HCT116 (cell line): ENCODE results near the gene ADK. TPM values are rescaled to one million over a fixed set of nuclear protein-coding genes. Genes with fewer than 3 reads are reported as not detected.

Experiments used
- ATAC-seq: fragments of 200-7000 bp; cut with Tn5 transposase; 2 replicates; pipeline ENCODE4 v1.9.1; 2020; ENCODE audit warnings: mild to moderate bottlenecking, moderate library complexity
- BruUV-seq: library from RNA; stranded (reverse); fragments of 400-500 nt; replicated peaks from 2 replicates; lab custom pipeline; 2021; lab: Mats Ljungman, UMichigan
- CTCF ChIA-PET: fragments of 300-600 bp; sonication (Branson Sonifier 250); formaldehyde crosslinking; loops from one replicate; lab custom pipeline; 2021; ENCODE audit warnings: antibody characterized with exemption; lab: Charles Lee
- POLR2A ChIA-PET: fragments of 300-600, 350-600 bp; sonication (Branson Sonifier 250); formaldehyde crosslinking; loops from one replicate; lab custom pipeline; 2021; ENCODE audit warnings: antibody characterized with exemption; lab: Charles Lee
- RAD21 ChIA-PET, 2 experiments: fragments of 300-600 bp; sonication (Branson Sonifier 250); formaldehyde crosslinking; loops; one replicate each; lab custom pipeline; 2023; ENCODE audit warnings: low total read pairs in 2 of 2; ENCODE audit not compliant: uncharacterized antibody in 2 of 2, unreplicated experiment in 2 of 2, low non-redundant PET in 1 of 2; lab: Charles Lee
- DNase-seq: peaks from one replicate; pipeline ENCODE4 v3.0.0-alpha.2; 2010; ENCODE audit warnings: low read depth, low spot score
- H2AFZ ChIP-seq: fragments of 200-600 bp; shearing (Covaris generic), sonication (generic); 2 replicates; pipeline ENCODE4 v1.6.1; 2017; ENCODE audit warnings: low read depth, mixed run types, mixed read lengths, antibody characterized with exemption, low read length; ENCODE audit not compliant: poor library complexity, severe bottlenecking
- H3K27ac ChIP-seq: 2 replicates; pipeline ENCODE4 v1.5.1; 2012; ENCODE audit warnings: low read depth, low read length
- H3K27me3 ChIP-seq: fragments of 200-600 bp; sonication (generic); 2 replicates; pipeline ENCODE4 v1.6.1; 2016; ENCODE audit warnings: mixed run types, low read length, mixed read lengths; ENCODE audit not compliant: insufficient read depth
- H3K36me3 ChIP-seq, 2 experiments: fragments of 200-500 bp in 1 of 2; fragments of 200-600 bp in 1 of 2; sonication (Bioruptor generic) in 1 of 2; sonication (generic) in 1 of 2; 2 replicates each; pipeline versions ENCODE4 v1.5.1 to v1.6.1; 2014 to 2016; ENCODE audit warnings: low read length in 2 of 2, inconsistent platforms in 1 of 2, mixed read lengths in 1 of 2, mixed run types in 1 of 2; ENCODE audit not compliant: insufficient read depth in 2 of 2, control insufficient read depth in 1 of 2
- H3K4me1 ChIP-seq, 2 experiments: fragments of 200-600 bp in 1 of 2; sonication (generic) in 1 of 2; 2 replicates each; pipeline versions ENCODE4 v1.5.1 to v1.6.1; 2012 to 2017; ENCODE audit warnings: low read length in 2 of 2, inconsistent platforms in 1 of 2, mild to moderate bottlenecking in 1 of 2, mixed read lengths in 1 of 2, mixed run types in 1 of 2, moderate library complexity in 1 of 2; ENCODE audit not compliant: insufficient read depth in 2 of 2, control insufficient read depth in 1 of 2
- H3K4me2 ChIP-seq: fragments of 200-600 bp; sonication (generic); 2 replicates; pipeline ENCODE4 v1.6.1; 2017; ENCODE audit warnings: mixed run types, low read length, mixed read lengths
- H3K4me3 ChIP-seq, 2 experiments: fragments of 200-600 bp in 1 of 2; sonication (generic) in 1 of 2; replicated peaks in 1 of 2; 2 replicates each; pipeline ENCODE4 v1.5.1; 2011 to 2016; ENCODE audit warnings: low read length in 2 of 2, control low read depth in 1 of 2, low read depth in 1 of 2, mild to moderate bottlenecking in 1 of 2, mixed read lengths in 1 of 2, mixed run types in 1 of 2
- H3K79me2 ChIP-seq: fragments of 200-600 bp; sonication (generic); 2 replicates; pipeline ENCODE4 v1.6.1; 2017; ENCODE audit warnings: mild to moderate bottlenecking, mixed run types, low read length, moderate library complexity, mixed read lengths; ENCODE audit not compliant: insufficient read depth
- H3K9ac ChIP-seq: fragments of 200-600 bp; sonication (generic); 2 replicates; pipeline ENCODE4 v1.6.1; 2016; ENCODE audit warnings: low read length, mixed read lengths
- H3K9me2 ChIP-seq: fragments of 200-600 bp; sonication (generic), shearing (Covaris generic); 2 replicates; pipeline ENCODE4 v1.6.1; 2017; ENCODE audit warnings: mixed run types, mild to moderate bottlenecking, moderate library complexity; ENCODE audit not compliant: insufficient read depth
- H3K9me3 ChIP-seq, 2 experiments: fragments of 200-500 bp in 1 of 2; fragments of 200-600 bp in 1 of 2; sonication (Bioruptor generic) in 1 of 2; sonication (generic) in 1 of 2; 2 replicates each; pipeline ENCODE4 v1.6.1; 2014 to 2017; ENCODE audit warnings: low read length in 2 of 2, mixed read lengths in 2 of 2, inconsistent platforms in 1 of 2, low read depth in 1 of 2, mild to moderate bottlenecking in 1 of 2, mixed run types in 1 of 2, moderate library complexity in 1 of 2; ENCODE audit not compliant: control insufficient read depth in 1 of 2, insufficient read depth in 1 of 2
- H4K20me1 ChIP-seq: fragments of 200-600 bp; sonication (generic), shearing (Covaris generic); 2 replicates; pipeline ENCODE4 v1.6.1; 2017; ENCODE audit warnings: mixed run types, mild to moderate bottlenecking, moderate library complexity; ENCODE audit not compliant: insufficient read depth
- ELF1 ChIP-seq: IDR thresholded peaks from 2 replicates; pipeline ENCODE4 v1.6.1; 2012; ENCODE audit warnings: low read depth, borderline replicate concordance
- EZH2 ChIP-seq: fragments of 200-600 bp; sonication (generic); IDR thresholded peaks from 2 replicates; pipeline ENCODE4 v1.6.1; 2017; ENCODE audit warnings: antibody characterized with exemption, mixed run types
- FOSL1 ChIP-seq: IDR thresholded peaks from 2 replicates; pipeline ENCODE4 v1.6.1; 2012; ENCODE audit warnings: low read depth
- POLR2A ChIP-seq: IDR thresholded peaks from 2 replicates; pipeline ENCODE4 v1.7.0; 2011; ENCODE audit warnings: borderline replicate concordance; ENCODE audit not compliant: insufficient read depth, insufficient read length; ENCODE audit errors: extremely low read depth
- POLR2AphosphoS5 ChIP-seq: IDR thresholded peaks from 2 replicates; pipeline ENCODE4 v1.6.1; 2011; ENCODE audit warnings: mild to moderate bottlenecking, low read depth, low read length, moderate library complexity
- RAD21 ChIP-seq: IDR thresholded peaks from 2 replicates; pipeline ENCODE4 v1.6.1; 2012; ENCODE audit warnings: low read depth, mild to moderate bottlenecking
- SIN3A ChIP-seq: IDR thresholded peaks from 2 replicates; pipeline ENCODE4 v1.6.1; 2012; ENCODE audit warnings: low read depth
- SP1 ChIP-seq: IDR thresholded peaks from 2 replicates; pipeline ENCODE4 v1.6.1; 2012; ENCODE audit warnings: low read depth
- SRF ChIP-seq: IDR thresholded peaks from 2 replicates; pipeline ENCODE4 v1.6.1; 2012; ENCODE audit warnings: low read depth
- YY1 ChIP-seq: IDR thresholded peaks from 2 replicates; pipeline ENCODE4 v1.6.1; 2011; ENCODE audit warnings: low read length, low read depth, moderate library complexity, mild to moderate bottlenecking; ENCODE audit not compliant: insufficient replicate concordance; ENCODE audit errors: extremely low read depth
- ZFX ChIP-seq: fragments of 450-650 bp; IDR thresholded peaks from 2 replicates; pipeline ENCODE4 v1.6.1; 2017
- ZNF274 ChIP-seq: fragments of 200-500 bp; sonication (Bioruptor generic); IDR thresholded peaks from 2 replicates; pipeline ENCODE4 v1.6.1; 2014; ENCODE audit warnings: mild to moderate bottlenecking, low read depth, low read length, inconsistent platforms
- intact Hi-C: fragments of 100-400 bp; cut with micrococcal nuclease; formaldehyde crosslinking; loops from 2 replicates; pipeline ENCODE4 v1.10.0; 2022
- total RNA-seq: library from RNA; stranded (reverse); gene quantifications from one replicate; pipeline ENCODE4 v1.2.1, GENCODE V29; 2021; ENCODE audit not compliant: unreplicated experiment
- TF ChIP-seq, protein P1 (sequence below): IDR thresholded peaks from 2 replicates; pipeline ENCODE4 v1.6.1; 2012
- TF ChIP-seq, protein P2 (sequence below), 3 experiments: fragments of 200-600 bp in 1 of 3; sonication (generic) in 1 of 3; IDR thresholded peaks in 2 of 3; conservative IDR thresholded peaks in 1 of 3; 2 replicates each; pipeline ENCODE4 v1.5.1; 2012 to 2017; ENCODE audit warnings: low read depth in 2 of 3, low read length in 2 of 3, antibody characterized with exemption in 1 of 3, borderline replicate concordance in 1 of 3, control low read depth in 1 of 3, mild to moderate bottlenecking in 1 of 3, mixed read lengths in 1 of 3, mixed run types in 1 of 3, moderate library complexity in 1 of 3; ENCODE audit not compliant: insufficient read depth in 1 of 3
- TF ChIP-seq, protein P3 (sequence below): IDR thresholded peaks from 2 replicates; pipeline ENCODE4 v1.6.1; 2011; ENCODE audit warnings: mild to moderate bottlenecking, low read length, moderate library complexity; ENCODE audit not compliant: insufficient replicate concordance; ENCODE audit errors: extremely low read depth

ADK gene
- total RNA-seq, 1 experiment from 2014 or later, result 55.0 TPM

DNA sequence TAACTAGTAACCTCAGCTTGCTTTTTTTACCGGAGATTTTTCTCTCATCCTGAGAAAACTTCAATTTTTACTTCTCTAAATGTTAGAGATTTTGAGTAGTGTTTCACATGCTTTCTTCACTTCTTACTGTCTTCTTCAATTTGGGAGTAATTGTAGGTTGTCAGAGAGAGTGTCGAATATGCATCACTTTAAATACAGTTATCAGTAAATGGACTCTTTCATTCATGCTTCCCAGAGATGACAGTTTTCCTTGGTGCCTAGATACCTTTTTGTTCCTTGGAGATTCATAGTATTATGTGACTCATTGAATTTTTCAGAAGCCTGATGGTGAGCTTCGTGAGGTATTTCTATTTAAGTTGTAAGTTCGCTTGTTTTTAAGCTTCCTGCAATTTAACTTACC is 169.7 kb downstream of the ADK start:
- H3K4me1 ChIP-seq, result no peaks in the 10 kb centered on the region
- H3K27me3 ChIP-seq, result no peaks in the 10 kb centered on the region
- DNase-seq (no peak), ATAC-seq (no peak)
- H3K4me2 ChIP-seq, result no peak overlapping the region
- intact Hi-C loops, result no loop called here
- H3K9me3 ChIP-seq, result peaks cover 0 to 9% of the 10 kb centered on the region in 2 experiments; a peak in 1 of 4 replicates
- 0 out of 2 replicates have a peak, but pooled peaks cover 2% of the 10 kb centered on the region for H3K79me2 ChIP-seq
- H3K4me3 ChIP-seq, result no peak overlapping the region
- no peak overlapping the region for H3K27ac ChIP-seq
- CTCF ChIA-PET, result no interaction called here
- TF ChIP-seq RAD21 (no peak), POLR2AphosphoS5 (no peak), ELF1 (no peak), YY1 (no peak), SIN3A (no peak), SP1 (no peak), EZH2 (no peak), SRF (no peak), FOSL1 (no peak), ZNF274 (no peak), ZFX (no peak), POLR2A (no peak)
- TF ChIP-seq, protein P1, sequence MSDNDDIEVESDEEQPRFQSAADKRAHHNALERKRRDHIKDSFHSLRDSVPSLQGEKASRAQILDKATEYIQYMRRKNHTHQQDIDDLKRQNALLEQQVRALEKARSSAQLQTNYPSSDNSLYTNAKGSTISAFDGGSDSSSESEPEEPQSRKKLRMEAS, result no peak
- TF ChIP-seq, protein P2, sequence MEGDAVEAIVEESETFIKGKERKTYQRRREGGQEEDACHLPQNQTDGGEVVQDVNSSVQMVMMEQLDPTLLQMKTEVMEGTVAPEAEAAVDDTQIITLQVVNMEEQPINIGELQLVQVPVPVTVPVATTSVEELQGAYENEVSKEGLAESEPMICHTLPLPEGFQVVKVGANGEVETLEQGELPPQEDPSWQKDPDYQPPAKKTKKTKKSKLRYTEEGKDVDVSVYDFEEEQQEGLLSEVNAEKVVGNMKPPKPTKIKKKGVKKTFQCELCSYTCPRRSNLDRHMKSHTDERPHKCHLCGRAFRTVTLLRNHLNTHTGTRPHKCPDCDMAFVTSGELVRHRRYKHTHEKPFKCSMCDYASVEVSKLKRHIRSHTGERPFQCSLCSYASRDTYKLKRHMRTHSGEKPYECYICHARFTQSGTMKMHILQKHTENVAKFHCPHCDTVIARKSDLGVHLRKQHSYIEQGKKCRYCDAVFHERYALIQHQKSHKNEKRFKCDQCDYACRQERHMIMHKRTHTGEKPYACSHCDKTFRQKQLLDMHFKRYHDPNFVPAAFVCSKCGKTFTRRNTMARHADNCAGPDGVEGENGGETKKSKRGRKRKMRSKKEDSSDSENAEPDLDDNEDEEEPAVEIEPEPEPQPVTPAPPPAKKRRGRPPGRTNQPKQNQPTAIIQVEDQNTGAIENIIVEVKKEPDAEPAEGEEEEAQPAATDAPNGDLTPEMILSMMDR (IDR thresholded peaks at IDR 0.05 in 2 of 3, conservative IDR thresholded peaks at IDR 0.05 in 1 of 3; ENCODE audit: borderline replicate concordance in 1 of 3, insufficient read depth in 1 of 3, low read depth in 2 of 3, low read length in 2 of 3), result no peak
- TF ChIP-seq, protein P3, sequence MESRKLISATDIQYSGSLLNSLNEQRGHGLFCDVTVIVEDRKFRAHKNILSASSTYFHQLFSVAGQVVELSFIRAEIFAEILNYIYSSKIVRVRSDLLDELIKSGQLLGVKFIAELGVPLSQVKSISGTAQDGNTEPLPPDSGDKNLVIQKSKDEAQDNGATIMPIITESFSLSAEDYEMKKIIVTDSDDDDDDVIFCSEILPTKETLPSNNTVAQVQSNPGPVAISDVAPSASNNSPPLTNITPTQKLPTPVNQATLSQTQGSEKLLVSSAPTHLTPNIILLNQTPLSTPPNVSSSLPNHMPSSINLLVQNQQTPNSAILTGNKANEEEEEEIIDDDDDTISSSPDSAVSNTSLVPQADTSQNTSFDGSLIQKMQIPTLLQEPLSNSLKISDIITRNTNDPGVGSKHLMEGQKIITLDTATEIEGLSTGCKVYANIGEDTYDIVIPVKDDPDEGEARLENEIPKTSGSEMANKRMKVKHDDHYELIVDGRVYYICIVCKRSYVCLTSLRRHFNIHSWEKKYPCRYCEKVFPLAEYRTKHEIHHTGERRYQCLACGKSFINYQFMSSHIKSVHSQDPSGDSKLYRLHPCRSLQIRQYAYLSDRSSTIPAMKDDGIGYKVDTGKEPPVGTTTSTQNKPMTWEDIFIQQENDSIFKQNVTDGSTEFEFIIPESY, result no peak
- H3K9me2 ChIP-seq, result no peaks in the 10 kb centered on the region
- H2AFZ ChIP-seq, result no peak overlapping the region
- BruUV-seq, result no TSS peak
- no peaks in the 10 kb centered on the region for H3K36me3 ChIP-seq
- no peak overlapping the region for H3K9ac ChIP-seq
- POLR2A ChIA-PET, result no interaction called here
- no peaks in the 10 kb centered on the region for H4K20me1 ChIP-seq
- RAD21 ChIA-PET, result no interaction called here
